ENCODE data around the gene RAB42.
"Not testable (repeated sequence)": the region's sequence is repeated elsewhere in the genome, so short reads cannot be mapped to it uniquely, and the experiment has no call there.

Gene RAB42

GRCh38 chr1:28591708-28592320, at the start of gene RAB42:
Gene RAB42, plus strand, starts transcription at chr1:28592265. Its CDS starts 247 bp downstream, at chr1:28592512.
- DNase-seq (ENCODE audit: low read depth), result no peak

- no peak for DNase-seq (ENCODE audit: low read depth)
Observed at GRCh38 chr1:28545246-28545628, 46.8 kb upstream of the RAB42 start.

- no peak for DNase-seq (ENCODE audit: low read depth)
Observed at GRCh38 chr1:28548318-28548717, 43.7 kb upstream of the RAB42 start.

- DNase-seq (ENCODE audit: low read depth), result no peak
Observed at GRCh38 chr1:28551381-28551780, 40.7 kb upstream of the RAB42 start.

- peak; percentile 91 for DNase-seq (ENCODE audit: low read depth)
Observed at GRCh38 chr1:28552758-28553663, 39.1 kb upstream of the RAB42 start, which contains the start of gene TRNAU1AP. Gene TRNAU1AP, plus strand, starts transcription at chr1:28553085. Its CDS starts 26 bp downstream, at chr1:28553111.

GRCh38 chr1:28560886-28561285, 31.2 kb upstream of the RAB42 start:
- DNase-seq (ENCODE audit: low read depth), result no peak

GRCh38 chr1:28564310-28564709, 27.8 kb upstream of the RAB42 start:
- no peak for DNase-seq (ENCODE audit: low read depth)

GRCh38 chr1:28565040-28565439, 27.0 kb upstream of the RAB42 start:
- no peak for DNase-seq (ENCODE audit: low read depth)

GRCh38 chr1:28565726-28566125, 26.3 kb upstream of the RAB42 start:
- no peak for DNase-seq (ENCODE audit: low read depth)

GRCh38 chr1:28566931-28567330, 25.1 kb upstream of the RAB42 start:
- DNase-seq (ENCODE audit: low read depth), result no peak

- DNase-seq (ENCODE audit: low read depth), result no peak
Observed at GRCh38 chr1:28571911-28572310, 20.2 kb upstream of the RAB42 start.

GRCh38 chr1:28572891-28573290, 19.2 kb upstream of the RAB42 start:
- not testable (repeated sequence) for DNase-seq (ENCODE audit: low read depth)

- DNase-seq (ENCODE audit: low read depth), result no peak
Observed at GRCh38 chr1:28573564-28573963, 18.5 kb upstream of the RAB42 start.

- no peak for DNase-seq (ENCODE audit: low read depth)
Observed at GRCh38 chr1:28577052-28577678, 14.9 kb upstream of the RAB42 start.

GRCh38 chr1:28577738-28578536, 14.1 kb upstream of the RAB42 start:
- DNase-seq (ENCODE audit: low read depth), result no peak

GRCh38 chr1:28578696-28579218, 13.3 kb upstream of the RAB42 start:
- DNase-seq (ENCODE audit: low read depth), result no peak

- DNase-seq (ENCODE audit: low read depth), result no peak
Observed at GRCh38 chr1:28579401-28579800, 12.7 kb upstream of the RAB42 start.

GRCh38 chr1:28580722-28581530, 11.1 kb upstream of the RAB42 start:
- no peak for DNase-seq (ENCODE audit: low read depth)

GRCh38 chr1:28581531-28582247, 10.4 kb upstream of the RAB42 start:
- DNase-seq (ENCODE audit: low read depth), result peak; percentile 91

GRCh38 chr1:28582248-28582615, 9.8 kb upstream of the RAB42 start:
- DNase-seq (ENCODE audit: low read depth), result no peak

All from HS-27A (cell line).